ENCODE results near the gene KIAA0408.

The KIAA0408 gene

DNA sequence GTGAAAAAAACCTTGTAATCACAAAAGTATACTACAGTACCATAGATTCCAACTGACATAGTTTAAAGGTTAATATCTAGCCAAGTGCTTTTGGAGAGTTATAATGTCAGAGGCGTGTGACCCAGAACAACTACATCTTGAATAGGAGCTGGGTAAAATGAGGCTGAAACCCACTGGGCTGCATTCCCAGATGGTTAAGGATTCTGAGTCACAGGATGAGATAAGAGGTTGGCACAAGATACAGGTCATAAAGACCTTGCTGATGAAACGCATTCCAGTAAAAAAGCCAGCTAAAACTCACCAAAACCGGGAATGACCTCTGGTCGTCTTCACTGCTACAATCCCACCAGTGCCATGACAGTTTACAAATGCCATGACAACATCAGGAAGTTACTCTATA, 22.4 kb upstream of the KIAA0408 start:
- no peak overlapping the region for H3K27ac ChIP-seq (ENCODE audit: low read length)
- peaks cover 4 to 11% of the 10 kb centered on the region in 2 donors for H3K4me1 ChIP-seq (ENCODE audit: control insufficient read depth in 1 of 2, insufficient read depth in 2 of 2, low read length in 2 of 2)
- no peaks in the 10 kb centered on the region for H3K9me3 ChIP-seq (ENCODE audit: control insufficient read depth in 1 of 2, low read length in 2 of 2)
- H3K27me3 ChIP-seq (ENCODE audit: low read depth, low read length): no peaks in the 10 kb centered on the region
- H3K36me3 ChIP-seq (ENCODE audit: control insufficient read depth in 1 of 2, insufficient read depth in 2 of 2, low read length in 2 of 2): no peaks in the 10 kb centered on the region
- H3K4me3 ChIP-seq (ENCODE audit: low read depth in 1 of 2, low read length in 2 of 2): no peak overlapping the region

DNA sequence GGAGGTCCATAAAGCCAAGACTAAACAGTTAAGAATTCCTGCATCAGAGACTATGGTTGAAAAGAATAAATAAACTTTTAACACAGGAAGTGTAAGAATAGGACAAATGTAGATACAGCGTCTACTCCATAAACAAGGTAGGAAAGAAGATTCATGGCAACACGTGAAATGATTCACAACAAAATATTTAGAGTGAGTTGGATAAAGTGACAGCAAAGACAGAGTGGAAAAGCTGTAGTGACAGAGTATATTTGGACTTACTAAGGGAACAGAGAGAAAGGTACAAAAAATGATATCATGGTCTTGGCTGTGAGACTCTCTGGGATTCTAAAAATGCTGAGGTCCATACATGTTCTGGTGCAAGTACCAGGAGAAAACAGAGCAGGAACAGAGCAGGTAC, 21.9 kb upstream of the KIAA0408 start:
- Histone ChIP-seq H3K27me3 (ENCODE audit: low read depth, low read length) (no peaks in the 10 kb centered on the region), H3K36me3 (ENCODE audit: control insufficient read depth in 1 of 2, insufficient read depth in 2 of 2, low read length in 2 of 2) (no peaks in the 10 kb centered on the region), H3K4me3 (ENCODE audit: low read depth in 1 of 2, low read length in 2 of 2) (no peak overlapping the region), H3K4me1 (ENCODE audit: control insufficient read depth in 1 of 2, insufficient read depth in 2 of 2, low read length in 2 of 2) (peaks cover 4 to 11% of the 10 kb centered on the region in 2 donors), H3K27ac (ENCODE audit: low read length) (no peak overlapping the region), H3K9me3 (ENCODE audit: control insufficient read depth in 1 of 2, low read length in 2 of 2) (no peaks in the 10 kb centered on the region)

DNA sequence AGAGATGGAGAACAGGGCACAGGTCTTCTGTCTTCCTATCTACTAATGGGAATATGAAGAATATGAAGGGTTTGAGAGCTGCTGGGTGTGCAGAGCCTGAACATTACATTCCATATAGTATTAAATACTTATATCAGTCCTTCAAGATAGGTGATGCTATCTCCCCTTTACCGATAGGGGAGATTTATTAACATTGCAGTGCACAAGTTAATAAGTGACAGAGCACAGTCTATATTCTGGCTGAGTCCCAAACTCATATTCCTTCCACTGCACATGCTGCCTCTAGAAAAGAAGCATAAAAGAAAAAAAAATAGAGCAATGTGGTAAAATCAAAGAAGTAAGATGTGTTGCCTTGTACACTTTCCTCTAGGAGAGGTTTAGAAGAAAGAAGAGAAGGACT, 18.5 kb upstream of the KIAA0408 start:
- Histone ChIP-seq H3K27ac (ENCODE audit: low read length) (no peak overlapping the region), H3K27me3 (ENCODE audit: low read depth, low read length) (no peaks in the 10 kb centered on the region), H3K36me3 (ENCODE audit: control insufficient read depth in 1 of 2, insufficient read depth in 2 of 2, low read length in 2 of 2) (no peaks in the 10 kb centered on the region), H3K4me1 (ENCODE audit: control insufficient read depth in 1 of 2, insufficient read depth in 2 of 2, low read length in 2 of 2) (no peaks in the 10 kb centered on the region), H3K9me3 (ENCODE audit: control insufficient read depth in 1 of 2, low read length in 2 of 2) (no peaks in the 10 kb centered on the region), H3K4me3 (ENCODE audit: low read depth in 1 of 2, low read length in 2 of 2) (no peak overlapping the region)

DNA sequence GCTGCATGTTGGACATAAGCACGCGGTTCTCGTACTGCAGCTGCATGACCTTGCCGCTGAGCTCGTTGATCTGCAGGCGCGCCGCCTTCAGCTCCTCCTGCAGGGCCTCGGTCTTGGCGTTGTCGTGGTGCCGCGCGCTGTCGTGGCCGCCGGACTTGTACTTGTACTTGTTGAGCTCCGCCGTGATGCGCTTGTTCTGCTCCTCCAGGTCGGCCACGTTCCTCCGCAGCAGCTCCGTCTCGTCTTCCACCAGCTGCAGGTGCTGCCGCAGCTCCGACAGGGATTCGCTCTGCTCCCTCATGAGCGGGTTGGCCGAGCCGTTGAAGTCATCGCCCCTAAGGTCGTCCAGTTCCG, 16.6 kb upstream of the KIAA0408 start:
- Histone ChIP-seq H3K4me3 (ENCODE audit: low read depth in 1 of 2, low read length in 2 of 2) (no peak overlapping the region), H3K9me3 (ENCODE audit: control insufficient read depth in 1 of 2, low read length in 2 of 2) (no peaks in the 10 kb centered on the region)

DNA sequence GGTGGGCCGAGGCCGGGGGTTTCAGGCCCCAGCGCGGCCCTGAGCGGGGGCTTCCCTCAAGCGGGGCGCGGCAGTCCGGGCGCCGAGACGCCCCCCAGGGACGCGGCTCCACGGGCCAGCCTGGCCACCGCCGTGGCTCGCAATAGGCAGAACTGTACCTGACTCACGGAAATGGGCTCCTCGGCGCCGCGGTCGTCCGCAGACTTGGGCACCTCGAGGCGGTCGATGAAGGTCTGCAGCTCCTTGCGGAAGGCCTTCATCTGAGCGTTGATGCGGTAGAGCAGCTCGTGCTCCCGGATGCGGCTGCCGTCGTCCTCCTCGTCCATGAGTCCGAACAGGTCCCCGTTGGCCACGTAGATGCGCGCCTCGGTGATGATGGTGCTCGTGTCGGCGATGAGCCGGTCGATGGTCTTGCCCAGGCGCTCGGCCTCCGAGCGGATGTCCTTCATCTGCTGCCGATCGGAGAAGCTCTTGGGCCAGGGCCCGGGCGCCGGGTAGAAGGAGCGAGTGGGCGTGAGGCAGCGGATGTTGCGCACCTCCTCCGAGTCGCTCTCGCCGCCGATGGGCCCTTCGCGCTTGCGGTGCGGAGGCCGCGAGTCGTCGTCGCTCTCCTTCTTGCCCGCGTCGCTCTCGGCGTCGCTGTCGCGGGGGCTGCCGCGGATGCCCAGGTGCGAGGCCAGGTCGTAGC, 16.1 kb upstream of the KIAA0408 start:
- H3K4me1 ChIP-seq (ENCODE audit: control insufficient read depth in 1 of 2, insufficient read depth in 2 of 2, low read length in 2 of 2): no peaks in the 10 kb centered on the region
- H3K36me3 ChIP-seq (ENCODE audit: control insufficient read depth in 1 of 2, insufficient read depth in 2 of 2, low read length in 2 of 2): no peaks in the 10 kb centered on the region
- no peak overlapping the region for H3K27ac ChIP-seq (ENCODE audit: low read length)
- no peaks in the 10 kb centered on the region for H3K9me3 ChIP-seq (ENCODE audit: control insufficient read depth in 1 of 2, low read length in 2 of 2)
- no peaks in the 10 kb centered on the region for H3K27me3 ChIP-seq (ENCODE audit: low read depth, low read length)
- no peak overlapping the region for H3K4me3 ChIP-seq (ENCODE audit: low read depth in 1 of 2, low read length in 2 of 2)

More for the DNA sequence above, 16.6 kb upstream of the KIAA0408 start:
- Histone ChIP-seq H3K27me3 (ENCODE audit: low read depth, low read length) (no peaks in the 10 kb centered on the region), H3K36me3 (ENCODE audit: control insufficient read depth in 1 of 2, insufficient read depth in 2 of 2, low read length in 2 of 2) (no peaks in the 10 kb centered on the region), H3K4me1 (ENCODE audit: control insufficient read depth in 1 of 2, insufficient read depth in 2 of 2, low read length in 2 of 2) (no peaks in the 10 kb centered on the region), H3K27ac (ENCODE audit: low read length) (no peak overlapping the region)

DNA sequence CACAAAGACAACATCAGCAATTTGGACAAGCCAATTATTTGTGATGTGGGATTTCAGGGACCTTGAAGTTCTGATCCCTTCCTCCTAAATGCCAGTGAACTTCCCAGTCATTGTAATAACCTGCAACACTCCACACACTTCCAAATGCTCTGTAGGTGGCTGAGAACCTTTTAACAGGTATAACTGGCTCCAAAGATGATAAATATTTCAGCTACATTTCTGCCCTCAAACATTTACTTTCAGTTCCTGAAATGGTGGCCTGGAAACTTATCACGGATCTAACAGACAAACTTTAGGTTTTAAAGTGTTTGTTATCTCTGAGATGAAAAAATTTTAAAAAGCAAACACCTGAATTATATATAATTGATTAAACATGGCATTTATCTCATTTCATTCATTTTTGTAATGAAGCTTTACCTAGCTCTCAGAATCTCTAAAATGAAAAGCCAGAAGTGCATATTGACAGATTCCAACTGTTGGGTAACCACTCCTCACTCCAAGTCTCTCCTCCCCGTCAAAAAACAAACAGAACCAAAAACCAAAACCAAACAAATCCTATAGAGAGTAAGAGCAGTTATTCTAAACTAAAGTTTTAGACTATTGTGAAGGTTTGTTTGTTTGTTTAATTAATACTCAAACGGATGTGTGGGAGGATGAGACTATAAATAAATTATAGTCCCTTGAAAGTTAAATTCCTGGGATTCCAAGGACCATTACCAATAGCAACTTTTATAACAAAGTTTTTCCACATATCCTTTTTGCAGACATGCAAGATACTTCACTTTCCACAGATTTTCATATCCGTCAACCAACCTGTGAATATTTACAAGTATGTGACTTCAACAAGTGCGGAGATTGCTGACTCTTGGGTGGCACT, 12.4 kb upstream of the KIAA0408 start:
- H3K9me3 ChIP-seq (ENCODE audit: control insufficient read depth in 1 of 2, low read length in 2 of 2): no peaks in the 10 kb centered on the region
- H3K4me1 ChIP-seq (ENCODE audit: control insufficient read depth in 1 of 2, insufficient read depth in 2 of 2, low read length in 2 of 2): no peaks in the 10 kb centered on the region
- no peak overlapping the region for H3K4me3 ChIP-seq (ENCODE audit: low read depth in 1 of 2, low read length in 2 of 2)
- no peaks in the 10 kb centered on the region for H3K36me3 ChIP-seq (ENCODE audit: control insufficient read depth in 1 of 2, insufficient read depth in 2 of 2, low read length in 2 of 2)
- H3K27me3 ChIP-seq (ENCODE audit: low read depth, low read length): no peaks in the 10 kb centered on the region
- no peak overlapping the region for H3K27ac ChIP-seq (ENCODE audit: low read length)

DNA sequence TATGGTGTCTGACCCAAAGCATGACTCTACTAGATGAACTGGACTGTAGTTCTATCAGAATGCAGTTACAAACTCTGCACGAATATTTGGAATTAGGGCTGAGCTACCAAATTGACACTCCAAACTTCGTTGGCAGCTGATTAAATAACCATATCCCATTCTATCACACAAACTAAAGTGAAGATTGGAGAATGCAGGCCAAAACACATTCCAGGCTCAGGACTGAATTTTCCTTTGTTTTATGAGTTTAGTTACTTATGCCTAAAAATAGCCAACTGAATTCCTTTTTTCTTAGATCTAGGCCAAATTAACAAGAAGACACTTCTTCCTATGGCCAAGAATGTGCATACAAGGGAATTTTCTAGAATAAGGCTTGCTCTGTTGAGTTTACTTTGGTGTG, 9.7 kb upstream of the KIAA0408 start:
- Histone ChIP-seq H3K9me3 (ENCODE audit: control insufficient read depth in 1 of 2, low read length in 2 of 2) (no peaks in the 10 kb centered on the region), H3K36me3 (ENCODE audit: control insufficient read depth in 1 of 2, insufficient read depth in 2 of 2, low read length in 2 of 2) (no peaks in the 10 kb centered on the region), H3K27ac (ENCODE audit: low read length) (no peak overlapping the region), H3K4me1 (ENCODE audit: control insufficient read depth in 1 of 2, insufficient read depth in 2 of 2, low read length in 2 of 2) (peaks cover 0 to 9% of the 10 kb centered on the region in 2 donors), H3K27me3 (ENCODE audit: low read depth, low read length) (no peaks in the 10 kb centered on the region), H3K4me3 (ENCODE audit: low read depth in 1 of 2, low read length in 2 of 2) (no peak overlapping the region)

DNA sequence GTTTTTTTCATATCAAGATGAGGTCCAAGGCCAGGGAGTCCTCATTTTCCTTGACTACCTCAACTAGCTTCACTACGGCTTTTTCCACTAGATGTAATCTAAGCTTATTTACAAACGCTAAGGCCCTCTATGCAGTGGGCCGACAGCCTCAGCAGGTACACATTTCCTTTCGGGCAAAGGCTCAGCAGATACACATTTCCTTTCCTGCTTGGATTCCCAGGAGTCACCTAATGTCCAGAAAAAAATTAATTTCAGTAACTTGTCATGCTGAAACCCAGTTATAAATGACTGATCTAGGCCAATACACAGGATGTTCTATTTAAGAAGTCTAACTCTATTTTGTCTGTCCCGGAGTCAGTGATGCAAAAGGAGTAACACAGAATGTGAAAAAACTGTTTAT, 7.2 kb upstream of the KIAA0408 start:
- no peaks in the 10 kb centered on the region for H3K9me3 ChIP-seq (ENCODE audit: control insufficient read depth in 1 of 2, low read length in 2 of 2)
- no peaks in the 10 kb centered on the region for H3K27me3 ChIP-seq (ENCODE audit: low read depth, low read length)
- no peak overlapping the region for H3K27ac ChIP-seq (ENCODE audit: low read length)
- no peaks in the 10 kb centered on the region for H3K36me3 ChIP-seq (ENCODE audit: control insufficient read depth in 1 of 2, insufficient read depth in 2 of 2, low read length in 2 of 2)
- H3K4me3 ChIP-seq (ENCODE audit: low read depth in 1 of 2, low read length in 2 of 2): no peak overlapping the region
- peaks cover 0 to 12% of the 10 kb centered on the region in 2 donors for H3K4me1 ChIP-seq (ENCODE audit: control insufficient read depth in 1 of 2, insufficient read depth in 2 of 2, low read length in 2 of 2)

DNA sequence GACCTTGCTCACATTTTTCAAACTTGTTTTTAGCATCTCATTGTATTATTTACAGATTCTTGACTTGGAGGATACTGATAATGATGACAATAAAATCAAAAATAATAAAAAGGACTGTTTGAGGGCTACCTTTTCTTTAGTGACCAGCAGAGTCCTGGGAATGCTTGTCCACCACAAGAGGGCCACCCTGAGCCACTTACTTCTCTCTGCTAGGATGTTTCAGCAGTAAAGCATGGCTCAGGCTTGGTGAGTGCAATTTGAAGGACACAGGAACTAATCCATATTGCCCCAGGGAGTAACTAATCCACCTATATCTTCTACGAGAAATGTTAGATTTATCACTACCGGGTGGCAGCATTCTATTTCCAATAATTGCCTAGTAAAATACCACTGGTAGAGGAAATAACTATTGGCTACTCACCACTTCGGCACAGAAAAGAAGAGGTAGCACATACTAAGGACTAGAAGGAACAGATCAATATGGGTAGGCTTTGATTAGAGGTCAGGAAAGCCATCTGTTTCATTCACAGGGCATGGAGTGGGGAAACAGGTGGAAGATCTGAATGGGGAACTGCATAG, 5.8 kb upstream of the KIAA0408 start:
- Histone ChIP-seq H3K27ac (ENCODE audit: low read length) (no peak overlapping the region), H3K4me3 (ENCODE audit: low read depth in 1 of 2, low read length in 2 of 2) (no peak overlapping the region), H3K36me3 (ENCODE audit: control insufficient read depth in 1 of 2, insufficient read depth in 2 of 2, low read length in 2 of 2) (no peaks in the 10 kb centered on the region), H3K4me1 (ENCODE audit: control insufficient read depth in 1 of 2, insufficient read depth in 2 of 2, low read length in 2 of 2) (peaks cover 0 to 13% of the 10 kb centered on the region in 2 donors), H3K9me3 (ENCODE audit: control insufficient read depth in 1 of 2, low read length in 2 of 2) (no peaks in the 10 kb centered on the region), H3K27me3 (ENCODE audit: low read depth, low read length) (no peaks in the 10 kb centered on the region)

DNA sequence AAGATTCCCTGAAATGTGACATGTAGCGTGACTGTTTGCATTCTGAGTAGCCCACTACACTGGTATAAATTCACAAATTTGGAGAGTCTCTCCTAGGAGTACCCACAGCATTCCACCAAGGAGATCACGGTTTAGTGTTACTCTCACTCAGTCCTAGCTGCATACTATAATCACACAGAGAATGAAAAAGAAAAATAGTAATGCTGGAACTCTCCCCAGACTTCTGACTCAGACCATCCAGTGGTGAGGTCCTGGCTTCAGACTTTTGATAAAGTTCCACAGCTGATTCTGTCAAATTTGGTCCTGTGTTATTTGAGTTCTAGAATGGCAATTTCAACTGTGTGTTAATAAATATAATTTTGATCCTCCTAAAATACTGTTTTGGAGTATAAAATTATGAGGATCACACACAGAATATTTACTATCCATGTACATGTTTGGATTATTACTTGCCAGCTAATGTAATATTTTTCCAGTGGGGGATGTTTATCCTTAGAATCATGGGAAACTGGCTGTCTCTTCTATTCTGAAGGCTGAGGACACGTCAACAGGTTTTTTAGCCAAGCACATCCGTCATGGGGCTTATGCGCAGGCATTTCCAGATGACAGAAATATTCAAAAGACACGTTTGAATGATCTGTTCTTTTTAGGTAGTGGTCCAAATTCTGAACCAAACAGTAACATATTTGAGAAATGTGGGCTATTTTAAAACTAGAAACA, 5.1 kb upstream of the KIAA0408 start:
- Histone ChIP-seq H3K36me3 (ENCODE audit: control insufficient read depth in 1 of 2, insufficient read depth in 2 of 2, low read length in 2 of 2) (no peaks in the 10 kb centered on the region), H3K4me3 (ENCODE audit: low read depth in 1 of 2, low read length in 2 of 2) (no peak overlapping the region), H3K27me3 (ENCODE audit: low read depth, low read length) (no peaks in the 10 kb centered on the region), H3K9me3 (ENCODE audit: control insufficient read depth in 1 of 2, low read length in 2 of 2) (no peaks in the 10 kb centered on the region), H3K27ac (ENCODE audit: low read length) (peak overlapping the region; percentile 17), H3K4me1 (ENCODE audit: control insufficient read depth in 1 of 2, insufficient read depth in 2 of 2, low read length in 2 of 2) (peaks cover 0 to 19% of the 10 kb centered on the region in 2 donors)

DNA sequence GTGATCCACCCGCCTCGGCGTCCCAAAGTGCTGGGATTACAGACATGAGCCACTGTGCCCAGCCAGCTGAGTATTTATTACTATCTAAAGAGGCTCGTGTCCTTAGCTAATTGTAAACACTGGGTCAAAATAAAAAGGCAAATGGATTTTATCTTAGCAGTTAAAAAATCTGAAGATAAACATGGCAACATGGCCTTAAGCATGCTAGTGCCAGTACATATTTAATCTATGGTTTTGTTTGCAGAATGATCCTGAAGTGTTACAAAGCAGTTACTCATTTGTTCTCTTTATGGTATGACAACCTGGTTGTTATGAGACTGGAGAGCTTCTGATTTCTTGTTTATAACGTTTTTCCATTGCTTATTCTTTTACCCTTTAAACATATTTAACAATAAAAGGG, 3.9 kb upstream of the KIAA0408 start:
- H3K4me1 ChIP-seq (ENCODE audit: control insufficient read depth in 1 of 2, insufficient read depth in 2 of 2, low read length in 2 of 2): peaks cover 0 to 19% of the 10 kb centered on the region in 2 donors
- H3K9me3 ChIP-seq (ENCODE audit: control insufficient read depth in 1 of 2, low read length in 2 of 2): no peaks in the 10 kb centered on the region
- no peak overlapping the region for H3K4me3 ChIP-seq (ENCODE audit: low read depth in 1 of 2, low read length in 2 of 2)
- no peaks in the 10 kb centered on the region for H3K36me3 ChIP-seq (ENCODE audit: control insufficient read depth in 1 of 2, insufficient read depth in 2 of 2, low read length in 2 of 2)
- no peak overlapping the region for H3K27ac ChIP-seq (ENCODE audit: low read length)
- no peaks in the 10 kb centered on the region for H3K27me3 ChIP-seq (ENCODE audit: low read depth, low read length)
